Skeletal muscle tissue (tissue), 4 donors: Measurements from ENCODE around the gene PIGZ. TPM values are rescaled to one million over a fixed set of nuclear protein-coding genes. Genes with fewer than 3 reads are reported as not detected.

ENCODE experiments used
- H3K27ac ChIP-seq: one replicate; pipeline ENCODE4 v1.7.0; 2013; ENCODE audit warnings: mild to moderate bottlenecking, low read depth, low read length, inconsistent platforms
- H3K27me3 ChIP-seq, 3 donors: one replicate each; pipeline ENCODE4 v1.7.0; 2013; ENCODE audit warnings: low read length in 3 of 3; ENCODE audit not compliant: control insufficient read depth in 3 of 3, insufficient read depth in 3 of 3
- H3K36me3 ChIP-seq, 3 donors: one replicate each; pipeline ENCODE4 v1.7.0; 2013; ENCODE audit warnings: low read length in 3 of 3; ENCODE audit not compliant: control insufficient read depth in 3 of 3, insufficient read depth in 3 of 3
- H3K4me1 ChIP-seq, 3 donors: one replicate each; pipeline ENCODE4 v1.7.0; 2013; ENCODE audit warnings: low read length in 3 of 3, mild to moderate bottlenecking in 3 of 3; ENCODE audit not compliant: control insufficient read depth in 3 of 3, insufficient read depth in 3 of 3
- H3K4me3 ChIP-seq, 3 donors: one replicate each; pipeline ENCODE4 v1.7.0; 2013; ENCODE audit warnings: low read length in 3 of 3
- H3K9ac ChIP-seq, 3 donors: one replicate each; pipeline ENCODE4 v1.7.0; 2013; ENCODE audit warnings: low read length in 3 of 3, mild to moderate bottlenecking in 3 of 3, moderate library complexity in 2 of 3, low read depth in 1 of 3
- H3K9me3 ChIP-seq, 3 donors: one replicate each; pipeline ENCODE4 v1.7.0; 2013; ENCODE audit warnings: low read length in 3 of 3; ENCODE audit not compliant: control insufficient read depth in 3 of 3
- total RNA-seq: library from RNA; depleted of rRNA; stranded (reverse); fragments of >200 nt; gene quantifications from one replicate; pipeline ENCODE4 v1.2.3, GENCODE V29; 2014
- donor health status: Osteomylitis.

Gene PIGZ
- total RNA-seq, 1 donor from 2014 or later = 1.0 TPM

GRCh38 chr3:197001972-197002700 lies 33.5 kb upstream of the PIGZ start:
- Histone ChIP-seq H3K36me3 (no peaks in the 10 kb centered on the region), H3K27ac (no peak overlapping the region), H3K9ac (peak overlapping the region in 2 of 3 donors; percentile 59 to 70), H3K27me3 (no peaks in the 10 kb centered on the region), H3K9me3 (no peaks in the 10 kb centered on the region), H3K4me3 (peak overlapping the region in 2 of 3 donors; percentile 64 to 68), H3K4me1 (peaks cover under 1 to 14% (median 7%) of the 10 kb centered on the region in 3 donors)

- Histone ChIP-seq H3K9me3 (no peaks in the 10 kb centered on the region), H3K27me3 (no peaks in the 10 kb centered on the region), H3K27ac (no peak overlapping the region), H3K4me1 (peaks cover 6 to 22% (median 15%) of the 10 kb centered on the region in 3 donors), H3K36me3 (no peaks in the 10 kb centered on the region), H3K9ac (no peak overlapping the region), H3K4me3 (no peak overlapping the region)
These were observed 32.7 kb upstream of the PIGZ start for GRCh38 chr3:197001106-197001971.

- H3K27ac ChIP-seq = no peak overlapping the region
- no peaks in the 10 kb centered on the region for H3K27me3 ChIP-seq
- no peak overlapping the region for H3K9ac ChIP-seq
- no peaks in the 10 kb centered on the region for H3K36me3 ChIP-seq
- no peak overlapping the region for H3K4me3 ChIP-seq
- no peaks in the 10 kb centered on the region for H3K9me3 ChIP-seq
- peaks cover 10 to 33% (median 26%) of the 10 kb centered on the region in 3 donors for H3K4me1 ChIP-seq
These were observed 31.6 kb upstream of the PIGZ start for GRCh38 chr3:197000211-197000610.

- H3K36me3 ChIP-seq = no peaks in the 10 kb centered on the region
- peaks cover 10 to 37% (median 26%) of the 10 kb centered on the region in 3 donors for H3K4me1 ChIP-seq
- H3K9ac ChIP-seq = no peak overlapping the region
- no peaks in the 10 kb centered on the region for H3K27me3 ChIP-seq
- H3K9me3 ChIP-seq = no peaks in the 10 kb centered on the region
- no peak overlapping the region for H3K27ac ChIP-seq
- H3K4me3 ChIP-seq = no peak overlapping the region
These were observed 30.5 kb upstream of the PIGZ start for GRCh38 chr3:196998966-196999760.

- Histone ChIP-seq H3K4me1 (peaks cover 10 to 29% (median 22%) of the 10 kb centered on the region in 3 donors), H3K36me3 (no peaks in the 10 kb centered on the region), H3K9me3 (no peaks in the 10 kb centered on the region), H3K27me3 (no peaks in the 10 kb centered on the region), H3K27ac (peak overlapping the region; percentile 58), H3K4me3 (no peak overlapping the region), H3K9ac (peak overlapping the region in 1 of 3 donors; percentile 20)
These were observed 28.7 kb upstream of the PIGZ start for GRCh38 chr3:196997311-196997710.

GRCh38 chr3:196996454-196997265 lies 28.0 kb upstream of the PIGZ start:
- H3K4me3 ChIP-seq = peak overlapping the region in 2 of 3 donors; percentile 29 to 39
- H3K27ac ChIP-seq = peak overlapping the region; percentile 58
- H3K4me1 ChIP-seq = peaks cover 10 to 34% (median 27%) of the 10 kb centered on the region in 3 donors
- peak overlapping the region; percentile 20 to 54 (median 40) for H3K9ac ChIP-seq
- no peaks in the 10 kb centered on the region for H3K27me3 ChIP-seq
- H3K36me3 ChIP-seq = no peaks in the 10 kb centered on the region
- no peaks in the 10 kb centered on the region for H3K9me3 ChIP-seq

- Histone ChIP-seq H3K36me3 (no peaks in the 10 kb centered on the region), H3K4me3 (no peak overlapping the region), H3K4me1 (peaks cover 10 to 34% (median 27%) of the 10 kb centered on the region in 3 donors), H3K27ac (no peak overlapping the region), H3K27me3 (no peaks in the 10 kb centered on the region), H3K9ac (peak overlapping the region in 1 of 3 donors; percentile 16), H3K9me3 (no peaks in the 10 kb centered on the region)
These were observed 27.2 kb upstream of the PIGZ start for GRCh38 chr3:196995646-196996355.

GRCh38 chr3:196995027-196995426 lies 26.4 kb upstream of the PIGZ start:
- no peaks in the 10 kb centered on the region for H3K27me3 ChIP-seq
- no peak overlapping the region for H3K9ac ChIP-seq
- H3K9me3 ChIP-seq = no peaks in the 10 kb centered on the region
- peaks cover 10 to 34% (median 27%) of the 10 kb centered on the region in 3 donors for H3K4me1 ChIP-seq
- no peak overlapping the region for H3K27ac ChIP-seq
- no peaks in the 10 kb centered on the region for H3K36me3 ChIP-seq
- H3K4me3 ChIP-seq = no peak overlapping the region
